DND-41 (cell line): Measurements from ENCODE around the gene COL23A1.

Experiments
- ATAC-seq: fragments of 200-7000 bp; cut with Tn5 transposase; 3 replicates; pipeline ENCODE4 v1.9.1; 2021; ENCODE audit warnings: low read depth; ENCODE audit not compliant: insufficient read depth
- DNase-seq: peaks from one replicate; pipeline ENCODE4 v3.0.0-alpha.2; 2020
- H2AFZ ChIP-seq: 2 replicates; pipeline ENCODE4 v1.6.0; 2012; ENCODE audit warnings: low read depth, low read length
- H3K27ac ChIP-seq: 2 replicates; pipeline ENCODE4 v1.5.1; 2012; ENCODE audit warnings: low read length, inconsistent platforms
- H3K27me3 ChIP-seq: fragments of 200-600 bp; sonication (generic); 2 replicates; pipeline ENCODE4 v1.6.0; 2012; ENCODE audit warnings: low read length, mild to moderate bottlenecking, inconsistent platforms; ENCODE audit not compliant: insufficient read depth, poor library complexity
- H3K36me3 ChIP-seq: 2 replicates; pipeline ENCODE4 v1.5.1; 2012; ENCODE audit warnings: low read length, inconsistent platforms; ENCODE audit not compliant: insufficient read depth
- H3K4me1 ChIP-seq: 2 replicates; pipeline ENCODE4 v1.5.1; 2012; ENCODE audit warnings: mild to moderate bottlenecking, low read length; ENCODE audit not compliant: insufficient read depth
- H3K4me2 ChIP-seq: 2 replicates; pipeline ENCODE4 v1.6.0; 2012; ENCODE audit warnings: mild to moderate bottlenecking, moderate library complexity, low read length, inconsistent platforms; ENCODE audit not compliant: insufficient read depth
- H3K4me3 ChIP-seq, 2 experiments: fragments of 200-600 bp in 1 of 2; shearing (Covaris generic) in 1 of 2; 2 replicates each; pipeline ENCODE4 v1.5.1; 2012 to 2016; ENCODE audit warnings: inconsistent platforms in 2 of 2, low read length in 2 of 2, mild to moderate bottlenecking in 2 of 2, low read depth in 1 of 2, moderate library complexity in 1 of 2
- H3K79me2 ChIP-seq: 2 replicates; pipeline ENCODE4 v1.6.0; 2012; ENCODE audit warnings: low read length, inconsistent platforms; ENCODE audit not compliant: insufficient read depth
- H3K9ac ChIP-seq: 2 replicates; pipeline ENCODE4 v1.6.0; 2012; ENCODE audit warnings: low read depth, mild to moderate bottlenecking, inconsistent platforms, low read length, moderate library complexity
- H3K9me3 ChIP-seq: 2 replicates; pipeline ENCODE4 v1.5.1; 2012; ENCODE audit warnings: low read length, moderate library complexity, mild to moderate bottlenecking, inconsistent platforms; ENCODE audit not compliant: insufficient read depth, severe bottlenecking
- H4K20me1 ChIP-seq: 2 replicates; pipeline ENCODE4 v1.6.0; 2012; ENCODE audit warnings: low read length; ENCODE audit not compliant: insufficient read depth
- EZH2 ChIP-seq: IDR thresholded peaks from 3 replicates; pipeline ENCODE4 v1.6.1; 2012; ENCODE audit warnings: borderline replicate concordance, low read depth, mild to moderate bottlenecking, moderate library complexity, low read length, inconsistent platforms; ENCODE audit not compliant: severe bottlenecking
- TF ChIP-seq, protein P1 (sequence below): IDR thresholded peaks from 2 replicates; pipeline ENCODE4 v1.5.1; 2012; ENCODE audit warnings: borderline replicate concordance, low read length, moderate library complexity, mild to moderate bottlenecking; ENCODE audit not compliant: poor library complexity, severe bottlenecking; ENCODE audit errors: extremely low read depth

Gene COL23A1

GRCh38 chr5:178416919-178417318 lies 173.3 kb downstream of the COL23A1 start:
- no peak overlapping the region for H2AFZ ChIP-seq
- no peak overlapping the region for H3K4me2 ChIP-seq
- H3K79me2 ChIP-seq, result no peaks in the 10 kb centered on the region
- H4K20me1 ChIP-seq, result no peaks in the 10 kb centered on the region
- H3K9ac ChIP-seq, result no peak overlapping the region
- H3K9me3 ChIP-seq, result no peaks in the 10 kb centered on the region
- ATAC-seq (no peak), DNase-seq (no peak)
- TF ChIP-seq EZH2, result no peak
- no peaks in the 10 kb centered on the region for H3K36me3 ChIP-seq
- H3K4me1 ChIP-seq, result no peaks in the 10 kb centered on the region
- no peak overlapping the region for H3K27ac ChIP-seq
- H3K27me3 ChIP-seq, result no peaks in the 10 kb centered on the region
- H3K4me3 ChIP-seq, result no peak overlapping the region

DNA sequence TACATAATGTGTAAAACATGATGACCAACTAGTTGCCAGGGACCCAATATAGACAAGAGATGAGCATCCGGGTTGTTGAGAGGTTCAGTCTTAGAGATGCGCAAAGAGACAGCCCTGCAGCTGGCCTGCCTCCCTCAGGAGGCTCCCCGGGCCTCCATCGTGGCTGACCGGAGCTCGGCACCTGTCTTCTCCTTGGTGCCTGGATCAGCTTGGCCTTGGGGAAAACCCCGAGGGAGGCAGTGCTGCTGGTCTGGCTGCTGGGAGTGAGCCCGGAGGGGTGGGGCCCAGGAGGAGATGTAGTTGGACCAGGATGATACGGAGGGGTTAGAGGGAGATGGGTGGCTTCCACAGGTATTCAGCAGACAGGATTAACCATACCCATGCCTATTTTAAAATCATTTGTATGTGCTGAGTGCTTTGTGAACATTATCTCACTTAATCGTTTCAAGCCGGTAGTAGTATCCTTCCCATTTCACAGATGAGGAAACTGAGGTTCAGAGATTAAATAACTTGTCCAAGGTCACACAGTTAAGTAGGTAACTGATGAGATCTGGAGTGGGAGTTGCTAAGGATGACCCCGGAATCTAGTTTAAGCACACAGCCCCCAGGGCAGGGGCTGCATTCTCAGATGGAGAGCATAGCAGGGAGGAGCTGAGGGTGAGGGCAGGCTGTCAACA lies 173.8 kb downstream of the COL23A1 start:
- ATAC-seq, result no peak
- Histone ChIP-seq H3K27ac (no peak overlapping the region), H3K9me3 (no peaks in the 10 kb centered on the region), H2AFZ (no peak overlapping the region), H3K4me1 (no peaks in the 10 kb centered on the region), H3K4me3 (no peak overlapping the region), H3K4me2 (no peak overlapping the region), H3K36me3 (no peaks in the 10 kb centered on the region), H4K20me1 (no peaks in the 10 kb centered on the region), H3K9ac (no peak overlapping the region), H3K27me3 (no peaks in the 10 kb centered on the region), H3K79me2 (no peaks in the 10 kb centered on the region)
- DNase-seq, result no peak
- no peak for TF ChIP-seq EZH2
- TF ChIP-seq, protein P1, sequence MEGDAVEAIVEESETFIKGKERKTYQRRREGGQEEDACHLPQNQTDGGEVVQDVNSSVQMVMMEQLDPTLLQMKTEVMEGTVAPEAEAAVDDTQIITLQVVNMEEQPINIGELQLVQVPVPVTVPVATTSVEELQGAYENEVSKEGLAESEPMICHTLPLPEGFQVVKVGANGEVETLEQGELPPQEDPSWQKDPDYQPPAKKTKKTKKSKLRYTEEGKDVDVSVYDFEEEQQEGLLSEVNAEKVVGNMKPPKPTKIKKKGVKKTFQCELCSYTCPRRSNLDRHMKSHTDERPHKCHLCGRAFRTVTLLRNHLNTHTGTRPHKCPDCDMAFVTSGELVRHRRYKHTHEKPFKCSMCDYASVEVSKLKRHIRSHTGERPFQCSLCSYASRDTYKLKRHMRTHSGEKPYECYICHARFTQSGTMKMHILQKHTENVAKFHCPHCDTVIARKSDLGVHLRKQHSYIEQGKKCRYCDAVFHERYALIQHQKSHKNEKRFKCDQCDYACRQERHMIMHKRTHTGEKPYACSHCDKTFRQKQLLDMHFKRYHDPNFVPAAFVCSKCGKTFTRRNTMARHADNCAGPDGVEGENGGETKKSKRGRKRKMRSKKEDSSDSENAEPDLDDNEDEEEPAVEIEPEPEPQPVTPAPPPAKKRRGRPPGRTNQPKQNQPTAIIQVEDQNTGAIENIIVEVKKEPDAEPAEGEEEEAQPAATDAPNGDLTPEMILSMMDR, result no peak

- Histone ChIP-seq H3K4me2 (no peak overlapping the region), H3K79me2 (no peaks in the 10 kb centered on the region), H3K27ac (no peak overlapping the region), H2AFZ (no peak overlapping the region), H3K9ac (no peak overlapping the region), H4K20me1 (no peaks in the 10 kb centered on the region), H3K4me3 (no peak overlapping the region), H3K36me3 (no peaks in the 10 kb centered on the region), H3K4me1 (no peaks in the 10 kb centered on the region), H3K27me3 (no peaks in the 10 kb centered on the region), H3K9me3 (no peaks in the 10 kb centered on the region)
- TF ChIP-seq, protein P1, result no peak
- TF ChIP-seq EZH2, result no peak
- DNase-seq (no peak), ATAC-seq (no peak)
These were observed 174.8 kb downstream of the COL23A1 start for GRCh38 chr5:178415353-178415752.

GRCh38 chr5:178413988-178414387 lies 176.2 kb downstream of the COL23A1 start:
- DNase-seq (no peak), ATAC-seq (peak; percentile 29; the same call in 1 of the 3 replicates)
- Histone ChIP-seq H3K79me2 (no peaks in the 10 kb centered on the region), H3K4me2 (no peak overlapping the region), H3K36me3 (no peaks in the 10 kb centered on the region), H3K27me3 (no peaks in the 10 kb centered on the region), H3K4me1 (no peaks in the 10 kb centered on the region), H3K27ac (no peak overlapping the region), H3K9ac (no peak overlapping the region), H3K9me3 (no peaks in the 10 kb centered on the region), H2AFZ (no peak overlapping the region), H4K20me1 (no peaks in the 10 kb centered on the region), H3K4me3 (no peak overlapping the region)
- no peak for TF ChIP-seq EZH2
- TF ChIP-seq, protein P1, result no peak
